Astrocyte of the spinal cord (primary cell): ENCODE data around the gene KIF13A.

ENCODE experiments used
- DNase-seq: peaks from one replicate; pipeline ENCODE4 v3.0.0; 2011; ENCODE audit warnings: low read depth, low spot score
- H3K4me3 ChIP-seq: 2 replicates; pipeline ENCODE4 v1.5.1; 2011; ENCODE audit warnings: low read depth, mild to moderate bottlenecking, low read length, moderate library complexity
- CTCF ChIP-seq: IDR thresholded peaks from 2 replicates; pipeline ENCODE4 v1.5.1; 2012; ENCODE audit warnings: low read depth, mild to moderate bottlenecking, low read length, inconsistent platforms
- in situ Hi-C: cut with HindIII; loops from 2 replicates; pipeline ENCODE4 v1.10.0; 2017; ENCODE audit warnings: low sequenced_read_pairs

KIF13A gene

GRCh38 chr6:17853533-17853932 lies 133.9 kb downstream of the KIF13A start:
- in situ Hi-C loops = no loop called here
- TF ChIP-seq CTCF = no peak
- DNase-seq = no peak
- H3K4me3 ChIP-seq = no peak overlapping the region

- H3K4me3 ChIP-seq = no peak overlapping the region
- TF ChIP-seq CTCF = no peak
- DNase-seq = peak; percentile 62
- in situ Hi-C loops = no loop called here
These were observed 135.7 kb downstream of the KIF13A start for GRCh38 chr6:17851720-17852161.

- in situ Hi-C loops = no loop called here
- no peak for TF ChIP-seq CTCF
- peak; percentile 35 for DNase-seq
- no peak overlapping the region for H3K4me3 ChIP-seq
These were observed 136.3 kb downstream of the KIF13A start for GRCh38 chr6:17851001-17851719.

GRCh38 chr6:17850281-17850680 lies 137.2 kb downstream of the KIF13A start:
- in situ Hi-C loops = no loop called here
- DNase-seq = no peak
- no peak for TF ChIP-seq CTCF
- H3K4me3 ChIP-seq = no peak overlapping the region

- in situ Hi-C loops = no loop called here
- no peak overlapping the region for H3K4me3 ChIP-seq
- TF ChIP-seq CTCF = no peak
- DNase-seq = no peak
These were observed 140.2 kb downstream of the KIF13A start for GRCh38 chr6:17847203-17847760.

GRCh38 chr6:17846762-17847161 lies 140.7 kb downstream of the KIF13A start:
- in situ Hi-C loops = no loop called here
- no peak for DNase-seq
- TF ChIP-seq CTCF = no peak
- H3K4me3 ChIP-seq = no peak overlapping the region
